HepG2 (cell line): ENCODE data around the gene SLC35B2. TPM values are rescaled to one million over a fixed set of nuclear protein-coding genes. Genes with fewer than 3 reads are reported as not detected.
A peak's percentile ranks its signal among the peaks of the same experiment; 100 is the strongest.

ENCODE experiments used
- EED ChIP-seq: sonication (generic); formaldehyde crosslinking; IDR thresholded peaks from 2 replicates; pipeline ENCODE4 v1.5.0; 2020; ENCODE audit warnings: mild to moderate bottlenecking, missing genetic modification reagents
- ELF4 ChIP-seq: sonication (generic); formaldehyde crosslinking; IDR thresholded peaks from 2 replicates; pipeline ENCODE4 v1.5.0; 2020; ENCODE audit warnings: missing genetic modification reagents, mild to moderate bottlenecking, moderate library complexity, borderline replicate concordance
- IRF9 ChIP-seq: sonication (generic); formaldehyde crosslinking; IDR thresholded peaks from 2 replicates; pipeline ENCODE4 v1.8.0; 2022; ENCODE audit warnings: missing genetic modification reagents, mild to moderate bottlenecking, borderline replicate concordance
- POLR2AphosphoS2 ChIP-seq: IDR thresholded peaks from 2 replicates; pipeline ENCODE4 v1.6.1; 2011; ENCODE audit warnings: low read depth, low read length, improper control_type of control experiment
- ZHX1 ChIP-seq: sonication (generic); formaldehyde crosslinking; IDR thresholded peaks from 2 replicates; pipeline ENCODE4 v1.8.1; 2022; ENCODE audit warnings: low read depth, mild to moderate bottlenecking, missing genetic modification reagents
- ZNF136 ChIP-seq: sonication (generic); formaldehyde crosslinking; IDR thresholded peaks from 2 replicates; pipeline ENCODE4 v1.8.1; 2022; ENCODE audit warnings: low read depth, mild to moderate bottlenecking, moderate library complexity, missing genetic modification reagents
- ZNF34 ChIP-seq: sonication (generic); formaldehyde crosslinking; IDR thresholded peaks from 2 replicates; pipeline ENCODE4 v1.4.0; 2020; ENCODE audit warnings: mild to moderate bottlenecking, missing genetic modification reagents, borderline replicate concordance
- ZNF383 ChIP-seq: sonication (generic); formaldehyde crosslinking; IDR thresholded peaks from 2 replicates; pipeline ENCODE4 v1.4.0; 2020; ENCODE audit warnings: missing genetic modification reagents, mild to moderate bottlenecking, borderline replicate concordance
- ZNF883 ChIP-seq: sonication (generic); formaldehyde crosslinking; IDR thresholded peaks from 2 replicates; pipeline ENCODE4 v1.5.1; 2020; ENCODE audit warnings: mild to moderate bottlenecking, missing genetic modification reagents; ENCODE audit errors: not compliant biosample characterization
- ZUFSP ChIP-seq: sonication (generic); formaldehyde crosslinking; IDR thresholded peaks from 2 replicates; pipeline ENCODE4 v1.9.0; 2021; ENCODE audit warnings: missing genetic modification reagents, mild to moderate bottlenecking, borderline replicate concordance
- polyA plus RNA-seq, 8 experiments: library from polyadenylated mRNA; depleted of rRNA in 3 of 8; stranded (reverse) in 7 of 8; unstranded in 1 of 8; fragments of >200 nt; fragmentation: Illumina TruSeq in 4 of 8; extraction: Trizol in 4 of 8; gene quantifications; 2 replicates each; pipeline versions ENCODE4 v1.2.1 to v1.2.3, GENCODE V29; 2011 to 2016; ENCODE audit warnings: low read depth in 4 of 8, missing spikeins in 1 of 8, mixed read lengths in 1 of 8; ENCODE audit not compliant: insufficient read depth in 1 of 8
- total RNA-seq, 5 experiments: library from RNA; depleted of rRNA; stranded (reverse); fragments of >200 nt; fragmentation: Illumina TruSeq; extraction: Trizol; gene quantifications; 2 replicates each; pipeline ENCODE4 v1.2.3, GENCODE V29; 2016; ENCODE audit warnings: low read depth in 1 of 5
- TF ChIP-seq, protein P1 (sequence below): sonication (generic); formaldehyde crosslinking; IDR thresholded peaks from 2 replicates; pipeline ENCODE4 v1.4.0; 2020; ENCODE audit warnings: missing genetic modification reagents, borderline replicate concordance
- TF ChIP-seq, protein P2 (sequence below): sonication (generic); formaldehyde crosslinking; IDR thresholded peaks from 2 replicates; pipeline ENCODE4 v1.4.0; 2020; ENCODE audit warnings: missing genetic modification reagents

Gene SLC35B2
- total and polyA plus RNA-seq, 2 of the 13 experiments (the other 11 are each of a cell fraction or from before 2014, with no cell fraction given), result 61.1 to 148 TPM

GRCh38 chr6:44255871-44256774 lies 1.2 kb downstream of the SLC35B2 start (continued):
- TF ChIP-seq ZNF383 (CRISPR knock-in tag) (0 out of 2 replicates have a peak, but pooled peaks have one; percentile 1), ZNF883 (CRISPR knock-in tag) (peak; percentile 34), ZNF136 (CRISPR knock-in tag) (peak; percentile 84; the same call in 1 of the 2 replicates), IRF9 (CRISPR knock-in tag) (0 out of 2 replicates have a peak, but pooled peaks have one; percentile 14), ZHX1 (CRISPR knock-in tag) (peak; percentile 2; the same call in 1 of the 2 replicates), ZUFSP (no peak), ZNF34 (CRISPR knock-in tag) (no peak), EED (CRISPR knock-in tag) (no peak), ELF4 (no peak), POLR2AphosphoS2 (peak; percentile 62; the same call in 1 of the 2 replicates)
- TF ChIP-seq, protein P1, sequence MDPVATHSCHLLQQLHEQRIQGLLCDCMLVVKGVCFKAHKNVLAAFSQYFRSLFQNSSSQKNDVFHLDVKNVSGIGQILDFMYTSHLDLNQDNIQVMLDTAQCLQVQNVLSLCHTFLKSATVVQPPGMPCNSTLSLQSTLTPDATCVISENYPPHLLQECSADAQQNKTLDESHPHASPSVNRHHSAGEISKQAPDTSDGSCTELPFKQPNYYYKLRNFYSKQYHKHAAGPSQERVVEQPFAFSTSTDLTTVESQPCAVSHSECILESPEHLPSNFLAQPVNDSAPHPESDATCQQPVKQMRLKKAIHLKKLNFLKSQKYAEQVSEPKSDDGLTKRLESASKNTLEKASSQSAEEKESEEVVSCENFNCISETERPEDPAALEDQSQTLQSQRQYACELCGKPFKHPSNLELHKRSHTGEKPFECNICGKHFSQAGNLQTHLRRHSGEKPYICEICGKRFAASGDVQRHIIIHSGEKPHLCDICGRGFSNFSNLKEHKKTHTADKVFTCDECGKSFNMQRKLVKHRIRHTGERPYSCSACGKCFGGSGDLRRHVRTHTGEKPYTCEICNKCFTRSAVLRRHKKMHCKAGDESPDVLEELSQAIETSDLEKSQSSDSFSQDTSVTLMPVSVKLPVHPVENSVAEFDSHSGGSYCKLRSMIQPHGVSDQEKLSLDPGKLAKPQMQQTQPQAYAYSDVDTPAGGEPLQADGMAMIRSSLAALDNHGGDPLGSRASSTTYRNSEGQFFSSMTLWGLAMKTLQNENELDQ (CRISPR knock-in tag), result no peak
- TF ChIP-seq, protein P2, sequence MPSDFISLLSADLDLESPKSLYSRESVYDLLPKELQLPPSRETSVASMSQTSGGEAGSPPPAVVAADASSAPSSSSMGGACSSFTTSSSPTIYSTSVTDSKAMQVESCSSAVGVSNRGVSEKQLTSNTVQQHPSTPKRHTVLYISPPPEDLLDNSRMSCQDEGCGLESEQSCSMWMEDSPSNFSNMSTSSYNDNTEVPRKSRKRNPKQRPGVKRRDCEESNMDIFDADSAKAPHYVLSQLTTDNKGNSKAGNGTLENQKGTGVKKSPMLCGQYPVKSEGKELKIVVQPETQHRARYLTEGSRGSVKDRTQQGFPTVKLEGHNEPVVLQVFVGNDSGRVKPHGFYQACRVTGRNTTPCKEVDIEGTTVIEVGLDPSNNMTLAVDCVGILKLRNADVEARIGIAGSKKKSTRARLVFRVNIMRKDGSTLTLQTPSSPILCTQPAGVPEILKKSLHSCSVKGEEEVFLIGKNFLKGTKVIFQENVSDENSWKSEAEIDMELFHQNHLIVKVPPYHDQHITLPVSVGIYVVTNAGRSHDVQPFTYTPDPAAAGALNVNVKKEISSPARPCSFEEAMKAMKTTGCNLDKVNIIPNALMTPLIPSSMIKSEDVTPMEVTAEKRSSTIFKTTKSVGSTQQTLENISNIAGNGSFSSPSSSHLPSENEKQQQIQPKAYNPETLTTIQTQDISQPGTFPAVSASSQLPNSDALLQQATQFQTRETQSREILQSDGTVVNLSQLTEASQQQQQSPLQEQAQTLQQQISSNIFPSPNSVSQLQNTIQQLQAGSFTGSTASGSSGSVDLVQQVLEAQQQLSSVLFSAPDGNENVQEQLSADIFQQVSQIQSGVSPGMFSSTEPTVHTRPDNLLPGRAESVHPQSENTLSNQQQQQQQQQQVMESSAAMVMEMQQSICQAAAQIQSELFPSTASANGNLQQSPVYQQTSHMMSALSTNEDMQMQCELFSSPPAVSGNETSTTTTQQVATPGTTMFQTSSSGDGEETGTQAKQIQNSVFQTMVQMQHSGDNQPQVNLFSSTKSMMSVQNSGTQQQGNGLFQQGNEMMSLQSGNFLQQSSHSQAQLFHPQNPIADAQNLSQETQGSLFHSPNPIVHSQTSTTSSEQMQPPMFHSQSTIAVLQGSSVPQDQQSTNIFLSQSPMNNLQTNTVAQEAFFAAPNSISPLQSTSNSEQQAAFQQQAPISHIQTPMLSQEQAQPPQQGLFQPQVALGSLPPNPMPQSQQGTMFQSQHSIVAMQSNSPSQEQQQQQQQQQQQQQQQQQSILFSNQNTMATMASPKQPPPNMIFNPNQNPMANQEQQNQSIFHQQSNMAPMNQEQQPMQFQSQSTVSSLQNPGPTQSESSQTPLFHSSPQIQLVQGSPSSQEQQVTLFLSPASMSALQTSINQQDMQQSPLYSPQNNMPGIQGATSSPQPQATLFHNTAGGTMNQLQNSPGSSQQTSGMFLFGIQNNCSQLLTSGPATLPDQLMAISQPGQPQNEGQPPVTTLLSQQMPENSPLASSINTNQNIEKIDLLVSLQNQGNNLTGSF (CRISPR knock-in tag), result 0 out of 2 replicates have a peak, but pooled peaks have one; percentile 12
